ENCODE measurements around the gene CBFA2T3.

Gene CBFA2T3

GRCh38 chr16:88905563-88905962, 71.4 kb downstream of the CBFA2T3 start:
- Histone ChIP-seq H3K27ac (ENCODE audit: low read length) (no peak overlapping the region), H3K4me3 (ENCODE audit: low read depth in 1 of 2, low read length in 2 of 2) (no peak overlapping the region), H2AFZ (ENCODE audit: low read depth, low read length) (no peak overlapping the region), H3K9ac (ENCODE audit: low read depth, low read length) (no peak overlapping the region), H3K4me2 (ENCODE audit: insufficient read depth, low read length) (no peak overlapping the region), H3K4me1 (ENCODE audit: insufficient read depth, low read length) (no peaks in the 10 kb centered on the region), H3K9me3 (ENCODE audit: insufficient read depth, low read length, severe bottlenecking) (no peaks in the 10 kb centered on the region), H4K20me1 (ENCODE audit: insufficient read depth, low read length) (peaks cover 8% of the 10 kb centered on the region; the same call in 1 of the 2 replicates), H3K36me3 (ENCODE audit: insufficient read depth, low read length) (no peaks in the 10 kb centered on the region), H3K79me2 (ENCODE audit: insufficient read depth, low read length) (no peaks in the 10 kb centered on the region), H3K27me3 (ENCODE audit: insufficient read depth, low read length, poor library complexity) (no peaks in the 10 kb centered on the region)
- DNase-seq = peak; percentile 19
- peak; percentile 49; the same call in 1 of the 3 replicates for ATAC-seq (ENCODE audit: insufficient read depth, low read depth)
- no peak for TF ChIP-seq CTCF (IDR thresholded peaks at IDR 0.05; ENCODE audit: borderline replicate concordance, extremely low read depth, low read length, poor library complexity, severe bottlenecking)
- no peak for TF ChIP-seq EZH2 (IDR thresholded peaks at IDR 0.05; ENCODE audit: borderline replicate concordance, low read depth, low read length, severe bottlenecking)

- Histone ChIP-seq H3K36me3 (ENCODE audit: insufficient read depth, low read length) (no peaks in the 10 kb centered on the region), H3K4me3 (ENCODE audit: low read depth in 1 of 2, low read length in 2 of 2) (no peak overlapping the region), H3K9me3 (ENCODE audit: insufficient read depth, low read length, severe bottlenecking) (no peaks in the 10 kb centered on the region), H3K4me1 (ENCODE audit: insufficient read depth, low read length) (no peaks in the 10 kb centered on the region), H2AFZ (ENCODE audit: low read depth, low read length) (no peak overlapping the region), H3K4me2 (ENCODE audit: insufficient read depth, low read length) (no peak overlapping the region), H3K27me3 (ENCODE audit: insufficient read depth, low read length, poor library complexity) (no peaks in the 10 kb centered on the region), H3K79me2 (ENCODE audit: insufficient read depth, low read length) (no peaks in the 10 kb centered on the region), H3K27ac (ENCODE audit: low read length) (no peak overlapping the region), H3K9ac (ENCODE audit: low read depth, low read length) (no peak overlapping the region), H4K20me1 (ENCODE audit: insufficient read depth, low read length) (peaks cover 8% of the 10 kb centered on the region; the same call in 1 of the 2 replicates)
- ATAC-seq (ENCODE audit: insufficient read depth, low read depth) (0 out of 3 replicates have a peak, but pooled peaks have one; percentile 13), DNase-seq (no peak)
- TF ChIP-seq EZH2 (IDR thresholded peaks at IDR 0.05; ENCODE audit: borderline replicate concordance, low read depth, low read length, severe bottlenecking) = no peak
- no peak for TF ChIP-seq CTCF (IDR thresholded peaks at IDR 0.05; ENCODE audit: borderline replicate concordance, extremely low read depth, low read length, poor library complexity, severe bottlenecking)
These were observed 72.2 kb downstream of the CBFA2T3 start for GRCh38 chr16:88904676-88905365.

- no peak for TF ChIP-seq EZH2 (IDR thresholded peaks at IDR 0.05; ENCODE audit: borderline replicate concordance, low read depth, low read length, severe bottlenecking)
- H3K4me2 ChIP-seq (ENCODE audit: insufficient read depth, low read length) = no peak overlapping the region
- H3K36me3 ChIP-seq (ENCODE audit: insufficient read depth, low read length) = no peaks in the 10 kb centered on the region
- H3K27ac ChIP-seq (ENCODE audit: low read length) = no peak overlapping the region
- ATAC-seq (ENCODE audit: insufficient read depth, low read depth) (no peak), DNase-seq (no peak)
- H2AFZ ChIP-seq (ENCODE audit: low read depth, low read length) = no peak overlapping the region
- no peaks in the 10 kb centered on the region for H3K4me1 ChIP-seq (ENCODE audit: insufficient read depth, low read length)
- peaks cover 8% of the 10 kb centered on the region for H4K20me1 ChIP-seq (ENCODE audit: insufficient read depth, low read length)
- H3K9ac ChIP-seq (ENCODE audit: low read depth, low read length) = no peak overlapping the region
- no peaks in the 10 kb centered on the region for H3K27me3 ChIP-seq (ENCODE audit: insufficient read depth, low read length, poor library complexity)
- no peaks in the 10 kb centered on the region for H3K79me2 ChIP-seq (ENCODE audit: insufficient read depth, low read length)
- H3K9me3 ChIP-seq (ENCODE audit: insufficient read depth, low read length, severe bottlenecking) = no peaks in the 10 kb centered on the region
- H3K4me3 ChIP-seq (ENCODE audit: low read depth in 1 of 2, low read length in 2 of 2) = no peak overlapping the region
These were observed 73.7 kb downstream of the CBFA2T3 start for GRCh38 chr16:88903267-88903666.

GRCh38 chr16:88902744-88903143, 74.3 kb downstream of the CBFA2T3 start:
- H3K9me3 ChIP-seq (ENCODE audit: insufficient read depth, low read length, severe bottlenecking) = no peaks in the 10 kb centered on the region
- peaks cover 8% of the 10 kb centered on the region for H4K20me1 ChIP-seq (ENCODE audit: insufficient read depth, low read length)
- H3K27ac ChIP-seq (ENCODE audit: low read length) = no peak overlapping the region
- H3K4me1 ChIP-seq (ENCODE audit: insufficient read depth, low read length) = no peaks in the 10 kb centered on the region
- TF ChIP-seq CTCF (IDR thresholded peaks at IDR 0.05; ENCODE audit: borderline replicate concordance, extremely low read depth, low read length, poor library complexity, severe bottlenecking) = no peak
- TF ChIP-seq EZH2 (IDR thresholded peaks at IDR 0.05; ENCODE audit: borderline replicate concordance, low read depth, low read length, severe bottlenecking) = no peak
- no peak overlapping the region for H2AFZ ChIP-seq (ENCODE audit: low read depth, low read length)
- H3K4me3 ChIP-seq (ENCODE audit: low read depth in 1 of 2, low read length in 2 of 2) = no peak overlapping the region
- no peaks in the 10 kb centered on the region for H3K79me2 ChIP-seq (ENCODE audit: insufficient read depth, low read length)
- no peaks in the 10 kb centered on the region for H3K27me3 ChIP-seq (ENCODE audit: insufficient read depth, low read length, poor library complexity)
- no peak for DNase-seq
- H3K9ac ChIP-seq (ENCODE audit: low read depth, low read length) = no peak overlapping the region
- no peak for ATAC-seq (ENCODE audit: insufficient read depth, low read depth)
- H3K4me2 ChIP-seq (ENCODE audit: insufficient read depth, low read length) = no peak overlapping the region
- no peaks in the 10 kb centered on the region for H3K36me3 ChIP-seq (ENCODE audit: insufficient read depth, low read length)

All from DND-41 (cell line).